Gastroesophageal sphincter (tissue), 4 donors: ENCODE measurements around the gene MCC. TPM values are rescaled to one million over a fixed set of nuclear protein-coding genes. Genes with fewer than 3 reads are reported as not detected.

Source experiments
- ATAC-seq: fragments of 150-250 bp; one replicate; pipeline ENCODE4 v1.9.1; 2016; ENCODE audit warnings: mild to moderate bottlenecking, moderate library complexity
- H3K27ac ChIP-seq, 4 donors: fragments of 200-600 bp; sonication (generic) in 3 of 4; 1 replicate in 3 of 4; 2 replicates in 1 of 4; pipeline ENCODE4 v1.5.1; 2016 to 2019
- H3K27me3 ChIP-seq: fragments of 200-600 bp; sonication (generic); one replicate; pipeline ENCODE4 v1.5.1; 2019
- H3K36me3 ChIP-seq, 2 donors: fragments of 200-600 bp; sonication (generic); one replicate each; pipeline ENCODE4 v1.5.1; 2019; ENCODE audit warnings: control low read depth in 1 of 2
- H3K4me1 ChIP-seq, 3 donors: fragments of 200-600 bp; sonication (generic); 1 replicate in 2 of 3; 2 replicates in 1 of 3; pipeline ENCODE4 v1.5.1; 2016 to 2019; ENCODE audit warnings: control low read depth in 2 of 3
- H3K4me3 ChIP-seq, 2 donors: fragments of 200-600 bp; sonication (generic); one replicate each; pipeline ENCODE4 v1.5.1; 2019; ENCODE audit warnings: mild to moderate bottlenecking in 1 of 2, moderate library complexity in 1 of 2
- H3K9me3 ChIP-seq, 3 donors: fragments of 200-600 bp; sonication (generic); one replicate each; pipeline ENCODE4 v1.5.1; 2017 to 2019; ENCODE audit warnings: control low read depth in 2 of 3
- CTCF ChIP-seq, 4 experiments: fragments of 200-600 bp in 2 of 4; fragments of 450-650 bp in 2 of 4; sonication (generic) in 1 of 4; IDR thresholded peaks; one replicate each; pipeline ENCODE4 v1.5.1; 2017 to 2019; ENCODE audit warnings: antibody characterized with exemption in 4 of 4, mild to moderate bottlenecking in 2 of 4, moderate library complexity in 2 of 4
- EP300 ChIP-seq: sonication (generic); formaldehyde crosslinking; IDR thresholded peaks from one replicate; pipeline ENCODE4 v1.6.1; 2017; ENCODE audit warnings: antibody characterized with exemption, mild to moderate bottlenecking
- POLR2A ChIP-seq, 2 donors: fragments of 450-650 bp; IDR thresholded peaks; one replicate each; pipeline ENCODE4 v1.6.1; 2017; ENCODE audit warnings: antibody characterized with exemption in 2 of 2, mild to moderate bottlenecking in 2 of 2, moderate library complexity in 1 of 2
- POLR2AphosphoS5 ChIP-seq: sonication (generic); formaldehyde crosslinking; IDR thresholded peaks from one replicate; pipeline ENCODE4 v1.6.1; 2017; ENCODE audit warnings: antibody characterized with exemption
- WGBS, 2 donors: methylation state at CpG; one replicate each; pipeline ENCODE4 v1.1.5; 2018; ENCODE audit warnings: low coverage in 1 of 2; 5-methylcytosine and 5-hydroxymethylcytosine counted together
- total RNA-seq, 4 donors: library from RNA; depleted of rRNA; stranded (reverse); fragments of >200 nt; gene quantifications; one replicate each; pipeline ENCODE4 v1.1.0, GENCODE V29; 2016

Gene MCC
- total RNA-seq, 4 donors from 2014 or later: 20.5 to 28.7 (median 23.5) TPM

DNA sequence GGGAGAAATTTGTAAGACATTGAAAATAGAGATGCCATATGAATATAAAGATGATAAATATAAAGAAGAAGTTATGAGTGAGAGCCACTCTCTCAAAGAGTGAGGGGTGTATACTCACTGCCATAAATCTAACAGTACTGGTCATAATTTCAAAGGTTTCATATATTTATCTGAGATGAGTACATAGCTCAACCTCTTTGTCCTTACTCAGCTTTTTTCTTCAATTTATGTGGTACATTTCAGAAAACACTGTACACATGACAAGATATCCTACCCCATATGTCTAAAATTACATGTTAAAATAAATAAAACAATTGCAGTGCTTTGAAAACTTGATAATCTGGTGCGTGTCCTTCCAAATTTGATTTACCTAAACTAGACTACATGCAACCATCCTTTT is 5.2 kb upstream of the MCC start:
- H3K27me3 ChIP-seq: peaks cover 3% of the 10 kb centered on the region
- H3K9me3 ChIP-seq: peaks cover 0 to 13% (median 0%) of the 10 kb centered on the region in 3 donors
- TF ChIP-seq POLR2AphosphoS5: no peak
- no peak for TF ChIP-seq CTCF (IDR thresholded peaks at IDR 0.05)
- H3K36me3 ChIP-seq: no peaks in the 10 kb centered on the region
- peaks cover 0 to 7% (median 0%) of the 10 kb centered on the region in 3 donors for H3K4me1 ChIP-seq
- H3K4me3 ChIP-seq: no peak overlapping the region
- WGBS, 2 donors: 71 to 82% methylated on average over 1 of the region's 1 CpG
- H3K27ac ChIP-seq: no peak overlapping the region
- no peak for ATAC-seq

DNA sequence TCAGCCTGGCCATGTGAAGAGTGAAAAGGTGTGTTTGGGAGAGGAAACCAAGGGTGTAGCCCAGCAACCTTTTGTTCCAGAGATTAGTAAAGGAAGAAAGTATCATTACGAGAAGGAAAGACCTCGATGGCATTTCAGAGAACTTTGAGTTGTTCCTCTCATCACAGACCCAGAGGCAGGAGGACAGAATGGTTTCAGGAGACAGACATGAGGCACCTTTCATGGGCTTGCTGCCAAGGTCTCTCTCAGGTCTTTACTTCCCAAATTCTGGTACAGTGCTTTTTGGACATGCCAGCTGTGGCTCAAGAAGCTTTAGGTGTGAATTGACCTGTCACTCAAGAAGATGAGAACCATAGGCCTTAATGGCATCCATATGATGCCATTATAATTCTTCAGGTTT is 2.8 kb upstream of the MCC start:
- no peak overlapping the region for H3K27ac ChIP-seq
- TF ChIP-seq CTCF (IDR thresholded peaks at IDR 0.05): no peak
- no peak for TF ChIP-seq POLR2A (IDR thresholded peaks at IDR 0.05)
- TF ChIP-seq POLR2AphosphoS5: no peak
- TF ChIP-seq EP300: no peak
- WGBS, 2 donors: 80 to 100% methylated on average over 1 to 2 of the region's 2 CpGs
- peaks cover 0 to 13% (median 0%) of the 10 kb centered on the region in 3 donors for H3K9me3 ChIP-seq
- H3K36me3 ChIP-seq: no peaks in the 10 kb centered on the region
- no peak for ATAC-seq
- peaks cover 16% of the 10 kb centered on the region for H3K27me3 ChIP-seq
- no peak overlapping the region for H3K4me3 ChIP-seq
- peaks cover 0 to 21% (median 0%) of the 10 kb centered on the region in 3 donors for H3K4me1 ChIP-seq

DNA sequence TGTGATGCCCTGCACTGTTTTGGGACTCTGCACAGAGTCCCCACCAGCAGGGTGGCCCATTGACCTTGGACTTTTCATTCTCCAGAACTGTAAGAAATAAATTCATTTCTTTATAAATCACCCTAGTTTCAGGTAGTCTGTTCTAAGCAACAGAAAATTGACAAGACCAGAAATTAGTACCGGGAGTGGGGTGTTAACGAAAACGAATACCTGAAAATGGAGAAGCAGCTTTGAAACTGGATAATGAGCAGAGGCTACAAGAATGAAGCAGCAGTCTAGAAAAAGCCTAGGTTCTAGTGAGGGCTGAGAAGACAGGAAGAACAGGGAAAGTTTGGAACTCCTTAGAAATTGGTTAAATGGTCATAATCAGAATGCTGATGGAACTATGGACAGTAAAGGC is 2.1 kb upstream of the MCC start:
- Histone ChIP-seq H3K27me3 (peaks cover 16% of the 10 kb centered on the region), H3K4me3 (no peak overlapping the region), H3K36me3 (no peaks in the 10 kb centered on the region), H3K9me3 (peaks cover 0 to 13% (median 0%) of the 10 kb centered on the region in 3 donors), H3K27ac (no peak overlapping the region), H3K4me1 (peaks cover 0 to 21% (median 0%) of the 10 kb centered on the region in 3 donors)
- 100% methylated on average over 3 of the region's 3 CpGs; no CpG with 5 or more reads in 1 of the 2 donors for WGBS, 2 donors
- TF ChIP-seq POLR2AphosphoS5 (no peak), EP300 (no peak)
- no peak for ATAC-seq

DNA sequence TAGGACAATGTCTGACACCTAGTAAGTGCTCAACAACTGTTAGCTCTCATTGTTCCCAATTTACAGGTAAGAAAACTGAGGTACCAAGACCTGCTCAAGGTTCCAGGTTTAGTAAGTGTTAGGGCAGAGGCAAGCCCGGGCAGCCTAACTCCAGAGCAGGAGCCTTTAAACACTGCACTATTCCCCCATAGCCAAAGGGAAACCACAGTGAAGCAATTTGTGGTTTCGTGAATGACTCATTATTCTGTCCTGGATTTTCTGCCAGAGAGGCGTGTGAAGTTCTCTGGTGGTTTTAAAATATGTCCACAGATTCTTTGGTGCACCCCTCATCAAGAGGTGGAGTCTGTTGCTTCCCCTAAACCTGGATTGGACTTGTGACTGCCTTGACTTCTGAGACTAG is 1.0 kb upstream of the MCC start:
- Histone ChIP-seq H3K9me3 (peaks cover 0 to 13% (median 0%) of the 10 kb centered on the region in 3 donors), H3K4me1 (peaks cover 0 to 21% (median 0%) of the 10 kb centered on the region in 3 donors), H3K36me3 (no peaks in the 10 kb centered on the region), H3K4me3 (no peak overlapping the region), H3K27me3 (peaks cover 16% of the 10 kb centered on the region), H3K27ac (no peak overlapping the region)
- peak; percentile 47 for ATAC-seq
- 27 to 35% methylated on average over 2 to 3 of the region's 3 CpGs for WGBS, 2 donors
- TF ChIP-seq CTCF (IDR thresholded peaks at IDR 0.05): no peak
- TF ChIP-seq POLR2AphosphoS5: no peak
- no peak for TF ChIP-seq POLR2A (IDR thresholded peaks at IDR 0.05)
- no peak for TF ChIP-seq EP300

DNA sequence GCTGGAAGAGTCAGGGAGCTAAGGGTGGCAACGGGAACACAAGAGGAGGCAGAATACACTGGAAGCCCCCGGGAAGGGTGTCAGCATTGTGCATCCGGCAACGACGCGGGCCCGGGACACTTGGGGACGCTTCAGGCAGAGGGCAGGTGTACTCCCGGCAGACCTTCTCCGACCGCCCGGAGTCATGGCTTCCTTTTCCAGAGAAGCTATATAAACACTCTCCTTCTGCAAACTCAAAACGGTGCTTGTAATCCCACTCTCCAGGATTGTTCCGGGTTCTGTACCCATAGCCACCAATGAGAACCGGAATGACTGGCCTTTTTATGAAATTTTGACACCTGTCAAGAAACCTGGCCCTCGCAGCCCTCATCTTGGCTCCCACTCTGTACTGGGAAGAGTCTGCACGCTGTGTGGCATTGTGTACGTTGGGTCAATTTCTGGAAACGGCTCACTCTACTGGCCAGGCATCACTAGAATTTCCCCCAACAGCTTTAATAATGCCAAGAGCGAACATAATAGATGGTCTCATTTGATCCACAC is 462 bp upstream of the MCC start:
- Histone ChIP-seq H3K4me3 (peak overlapping the region; percentile 34 to 66), H3K9me3 (peaks cover 0 to 13% (median 0%) of the 10 kb centered on the region in 3 donors), H3K27me3 (peaks cover 16% of the 10 kb centered on the region), H3K27ac (peak overlapping the region in 3 of 4 donors; percentile 52 to 76 (median 61)), H3K4me1 (peaks cover 0 to 21% (median 0%) of the 10 kb centered on the region in 3 donors), H3K36me3 (no peaks in the 10 kb centered on the region)
- 20 to 23% methylated on average over 2 to 5 of the region's 20 CpGs for WGBS, 2 donors
- ATAC-seq: peak; percentile 29
- TF ChIP-seq POLR2AphosphoS5: no peak
- TF ChIP-seq POLR2A (IDR thresholded peaks at IDR 0.05): no peak
- TF ChIP-seq CTCF (IDR thresholded peaks at IDR 0.05): no peak
- TF ChIP-seq EP300: no peak
